ENCODE results near the gene WT1. TPM values are rescaled to one million over a fixed set of nuclear protein-coding genes. Genes with fewer than 3 reads are reported as not detected.

Gene WT1
- total RNA-seq, 2 donors from 2014 or later, result not detected

Other genes starting within 250 kb of the WT1 start
- gene EIF3M, start 148.3 kb upstream of the WT1 start, total RNA-seq, result 100 to 1,000 TPM; 343 to 359 TPM